ENCODE measurements around the gene DNAH7. TPM values are rescaled to one million over a fixed set of nuclear protein-coding genes. Genes with fewer than 3 reads are reported as not detected.

Gene DNAH7
- total RNA-seq: 0.85 and 0.97 TPM in 2 replicates

GRCh38 chr2:196068271-196069209 is at the start of gene DNAH7:
Gene DNAH7 (minus strand): TSS chr2:196068837. CDS start chr2:196068711, 126 bp downstream.

Other genes with a start within 250 kb of the DNAH7 start
- gene STK17B, start 102.7 kb upstream of the DNAH7 start, total RNA-seq: 48.2 and 53.8 TPM in 2 replicates